ENCODE measurements around the gene KCNH3. TPM values are rescaled to one million over a fixed set of nuclear protein-coding genes. Genes with fewer than 3 reads are reported as not detected.

The KCNH3 gene
- total and polyA plus RNA-seq, 2 of the 13 experiments (the other 11 are each of a cell fraction or from before 2014, with no cell fraction given) = 0.01 to 0.07 TPM

DNA sequence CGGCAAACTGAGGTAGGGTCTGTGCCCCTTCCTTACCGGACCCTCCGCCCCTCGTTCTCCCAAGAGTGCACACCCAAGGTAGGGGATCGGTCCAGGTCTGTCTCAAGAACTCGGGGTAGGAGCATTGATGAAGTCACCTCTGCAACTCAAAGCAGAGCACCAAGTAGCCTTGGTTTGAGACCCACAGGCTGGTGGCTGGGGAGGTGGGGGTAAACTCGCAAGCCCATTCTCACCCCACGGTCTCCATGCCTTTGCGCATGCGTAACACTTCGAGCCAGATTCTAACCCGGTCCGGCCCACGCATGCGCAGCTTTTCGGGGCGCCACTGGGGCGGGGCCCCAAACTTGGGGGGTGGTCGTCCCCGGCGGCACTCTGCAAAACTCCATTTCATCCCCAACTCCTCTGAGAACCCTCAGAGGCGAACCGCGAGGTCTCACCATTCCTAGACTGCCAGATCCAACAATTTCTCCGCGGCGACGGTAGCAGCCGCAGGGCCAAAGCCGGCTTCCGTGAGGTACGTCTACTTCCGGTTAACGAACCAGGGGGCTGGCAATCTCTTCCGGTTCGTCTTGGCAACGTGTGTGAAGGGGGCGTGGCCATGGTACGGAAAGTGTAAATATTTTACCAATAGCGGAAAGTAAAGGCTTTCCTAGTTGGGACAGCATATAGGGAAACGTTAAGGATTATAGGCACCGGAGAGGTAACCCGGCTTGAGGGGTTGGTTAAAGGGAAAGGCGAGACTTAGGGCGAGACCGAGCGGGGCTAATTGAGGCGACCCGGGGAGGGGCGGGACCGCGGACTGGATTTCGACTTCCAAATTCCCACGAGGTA is 29.0 kb downstream of the KCNH3 start, which contains the start of gene MCRS1 (continued):
- TF ChIP-seq, protein P1, sequence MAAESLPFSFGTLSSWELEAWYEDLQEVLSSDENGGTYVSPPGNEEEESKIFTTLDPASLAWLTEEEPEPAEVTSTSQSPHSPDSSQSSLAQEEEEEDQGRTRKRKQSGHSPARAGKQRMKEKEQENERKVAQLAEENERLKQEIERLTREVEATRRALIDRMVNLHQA (CRISPR knock-in tag; IDR thresholded peaks at IDR 0.05) = no peak
- TF ChIP-seq HNRNPUL1 (IDR thresholded peaks at IDR 0.05; ENCODE audit: low read depth, low read length) = no peak
- TF ChIP-seq GABPB1 (CRISPR knock-in tag; IDR thresholded peaks at IDR 0.05) = peak; percentile 98
- no peak for TF ChIP-seq RAD51 (IDR thresholded peaks at IDR 0.05; ENCODE audit: borderline replicate concordance)
- TF ChIP-seq ZBTB8A (CRISPR knock-in tag; IDR thresholded peaks at IDR 0.05; ENCODE audit: borderline replicate concordance, low read depth) = no peak
- no peak for TF ChIP-seq KDM6A (CRISPR knock-in tag; IDR thresholded peaks at IDR 0.05; ENCODE audit: low read depth)
- TF ChIP-seq AKAP8 (CRISPR knock-in tag; IDR thresholded peaks at IDR 0.05) = no peak; the same call in 1 of the 2 replicates
- TF ChIP-seq SALL1 (CRISPR knock-in tag; IDR thresholded peaks at IDR 0.05) = peak; percentile 77
- peak; percentile 80; the same call in 1 of the 2 replicates for TF ChIP-seq ZNF788 (CRISPR knock-in tag; IDR thresholded peaks at IDR 0.05; ENCODE audit: borderline replicate concordance)
- no peak for TF ChIP-seq MBD4 (IDR thresholded peaks at IDR 0.05; ENCODE audit: borderline replicate concordance, low read length)
- no peak for TF ChIP-seq ZNF276 (CRISPR knock-in tag; IDR thresholded peaks at IDR 0.05; ENCODE audit: low read depth)
- 0 out of 2 replicates have a peak, but pooled peaks have one; percentile 17 for TF ChIP-seq HMG20B (CRISPR knock-in tag; conservative IDR thresholded peaks at IDR 0.05)
- no peak for TF ChIP-seq NFIC (IDR thresholded peaks at IDR 0.05; ENCODE audit: low read length)
- TF ChIP-seq SUZ12 (IDR thresholded peaks at IDR 0.05; ENCODE audit: low read depth, low read length) = no peak
- no peak for TF ChIP-seq MYNN (CRISPR knock-in tag; IDR thresholded peaks at IDR 0.05; ENCODE audit: low read depth)
- TF ChIP-seq ZNF644 (CRISPR knock-in tag; IDR thresholded peaks at IDR 0.05; ENCODE audit: low read depth) = no peak
- TF ChIP-seq, protein P2, sequence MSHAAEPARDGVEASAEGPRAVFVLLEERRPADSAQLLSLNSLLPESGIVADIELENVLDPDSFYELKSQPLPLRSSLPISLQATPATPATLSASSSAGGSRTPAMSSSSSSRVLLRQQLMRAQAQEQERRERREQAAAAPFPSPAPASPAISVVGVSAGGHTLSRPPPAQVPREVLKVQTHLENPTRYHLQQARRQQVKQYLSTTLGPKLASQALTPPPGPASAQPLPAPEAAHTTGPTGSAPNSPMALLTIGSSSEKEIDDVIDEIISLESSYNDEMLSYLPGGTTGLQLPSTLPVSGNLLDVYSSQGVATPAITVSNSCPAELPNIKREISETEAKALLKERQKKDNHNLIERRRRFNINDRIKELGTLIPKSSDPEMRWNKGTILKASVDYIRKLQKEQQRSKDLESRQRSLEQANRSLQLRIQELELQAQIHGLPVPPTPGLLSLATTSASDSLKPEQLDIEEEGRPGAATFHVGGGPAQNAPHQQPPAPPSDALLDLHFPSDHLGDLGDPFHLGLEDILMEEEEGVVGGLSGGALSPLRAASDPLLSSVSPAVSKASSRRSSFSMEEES (CRISPR knock-in tag; IDR thresholded peaks at IDR 0.05) = 0 out of 2 replicates have a peak, but pooled peaks have one; percentile 39
- TF ChIP-seq CHD2 (IDR thresholded peaks at IDR 0.05; ENCODE audit: low read depth, low read length) = no peak
- TF ChIP-seq SRF (IDR thresholded peaks at IDR 0.05; ENCODE audit: low read depth, low read length) = no peak
- TF ChIP-seq ZNF629 (CRISPR knock-in tag; conservative IDR thresholded peaks at IDR 0.05) = peak; percentile 21; the same call in 1 of the 2 replicates
- no peak for TF ChIP-seq ZNF468 (CRISPR knock-in tag; IDR thresholded peaks at IDR 0.05)
- no peak for TF ChIP-seq ZNF670 (CRISPR knock-in tag; IDR thresholded peaks at IDR 0.05; ENCODE audit: borderline replicate concordance)
- no peak for TF ChIP-seq TMF1 (CRISPR knock-in tag; IDR thresholded peaks at IDR 0.05; ENCODE audit: low read depth)
- TF ChIP-seq, protein P3, sequence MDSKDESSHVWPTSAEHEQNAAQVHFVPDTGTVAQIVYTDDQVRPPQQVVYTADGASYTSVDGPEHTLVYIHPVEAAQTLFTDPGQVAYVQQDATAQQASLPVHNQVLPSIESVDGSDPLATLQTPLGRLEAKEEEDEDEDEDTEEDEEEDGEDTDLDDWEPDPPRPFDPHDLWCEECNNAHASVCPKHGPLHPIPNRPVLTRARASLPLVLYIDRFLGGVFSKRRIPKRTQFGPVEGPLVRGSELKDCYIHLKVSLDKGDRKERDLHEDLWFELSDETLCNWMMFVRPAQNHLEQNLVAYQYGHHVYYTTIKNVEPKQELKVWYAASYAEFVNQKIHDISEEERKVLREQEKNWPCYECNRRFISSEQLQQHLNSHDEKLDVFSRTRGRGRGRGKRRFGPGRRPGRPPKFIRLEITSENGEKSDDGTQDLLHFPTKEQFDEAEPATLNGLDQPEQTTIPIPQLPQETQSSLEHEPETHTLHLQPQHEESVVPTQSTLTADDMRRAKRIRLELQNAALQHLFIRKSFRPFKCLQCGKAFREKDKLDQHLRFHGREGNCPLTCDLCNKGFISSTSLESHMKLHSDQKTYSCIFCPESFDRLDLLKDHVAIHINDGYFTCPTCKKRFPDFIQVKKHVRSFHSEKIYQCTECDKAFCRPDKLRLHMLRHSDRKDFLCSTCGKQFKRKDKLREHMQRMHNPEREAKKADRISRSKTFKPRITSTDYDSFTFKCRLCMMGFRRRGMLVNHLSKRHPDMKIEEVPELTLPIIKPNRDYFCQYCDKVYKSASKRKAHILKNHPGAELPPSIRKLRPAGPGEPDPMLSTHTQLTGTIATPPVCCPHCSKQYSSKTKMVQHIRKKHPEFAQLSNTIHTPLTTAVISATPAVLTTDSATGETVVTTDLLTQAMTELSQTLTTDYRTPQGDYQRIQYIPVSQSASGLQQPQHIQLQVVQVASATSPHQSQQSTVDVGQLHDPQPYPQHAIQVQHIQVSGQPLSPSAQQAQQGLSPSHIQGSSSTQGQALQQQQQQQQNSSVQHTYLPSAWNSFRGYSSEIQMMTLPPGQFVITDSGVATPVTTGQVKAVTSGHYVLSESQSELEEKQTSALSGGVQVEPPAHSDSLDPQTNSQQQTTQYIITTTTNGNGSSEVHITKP (CRISPR knock-in tag; IDR thresholded peaks at IDR 0.05; ENCODE audit: low read depth) = no peak

All from HepG2 (cell line).